HG02623 (cell line): ENCODE measurements around the gene TPSD1.
"Not testable (repeated sequence)": the region's sequence is repeated elsewhere in the genome, so short reads cannot be mapped to it uniquely, and the experiment has no call there.

ENCODE experiments used
- ATAC-seq: cut with Tn5 transposase; IDR thresholded peaks from one replicate; pipeline ENCODE4 v1.9.1; 2021; ENCODE audit warnings: moderate library complexity; ENCODE audit not compliant: unreplicated experiment

Gene TPSD1

GRCh38 chr16:1240436-1240835 is 15.4 kb upstream of the TPSD1 start, which contains the start of gene TPSAB1:
TSS of gene TPSAB1 (plus strand) at chr16:1240705. CDS start at chr16:1240939, 234 bp downstream.
- not testable (repeated sequence) for ATAC-seq

- not testable (repeated sequence) for ATAC-seq
Measured at GRCh38 chr16:1241081-1241480, 14.8 kb upstream of the TPSD1 start.

- not testable (repeated sequence) for ATAC-seq
Measured at GRCh38 chr16:1243363-1243762, 12.5 kb upstream of the TPSD1 start.

- ATAC-seq: not testable (repeated sequence)
Measured at GRCh38 chr16:1243907-1244850, 11.7 kb upstream of the TPSD1 start.

- ATAC-seq: no peak
Measured at GRCh38 chr16:1244881-1245280, 11.0 kb upstream of the TPSD1 start.

GRCh38 chr16:1245452-1246020 is 10.3 kb upstream of the TPSD1 start:
- ATAC-seq: no peak

- ATAC-seq: not testable (repeated sequence)
Measured at GRCh38 chr16:1247903-1248537, 7.8 kb upstream of the TPSD1 start.

GRCh38 chr16:1249031-1249755 is 6.7 kb upstream of the TPSD1 start:
- not testable (repeated sequence) for ATAC-seq

GRCh38 chr16:1253701-1254364 is 2.0 kb upstream of the TPSD1 start:
- not testable (repeated sequence) for ATAC-seq

- ATAC-seq: not testable (repeated sequence)
Measured at GRCh38 chr16:1254821-1255220, 1.0 kb upstream of the TPSD1 start.

- ATAC-seq: not testable (repeated sequence)
Measured at GRCh38 chr16:1256296-1256873, 516 bp downstream of the TPSD1 start.

- ATAC-seq: no peak
Measured at GRCh38 chr16:1256874-1257322, 1.0 kb downstream of the TPSD1 start.

- no peak for ATAC-seq
Measured at GRCh38 chr16:1257561-1258224, 1.8 kb downstream of the TPSD1 start.

GRCh38 chr16:1258225-1258600 is 2.3 kb downstream of the TPSD1 start:
- ATAC-seq: no peak

GRCh38 chr16:1258906-1259759 is 3.3 kb downstream of the TPSD1 start:
- no peak for ATAC-seq

- no peak for ATAC-seq
Measured at GRCh38 chr16:1259760-1260068, 3.8 kb downstream of the TPSD1 start.

- ATAC-seq: no peak
Measured at GRCh38 chr16:1260101-1260680, 4.3 kb downstream of the TPSD1 start.

- ATAC-seq: no peak
Measured at GRCh38 chr16:1261131-1261892, 5.4 kb downstream of the TPSD1 start.
